Measurements from ENCODE around the gene MRPL49.

Gene MRPL49

GRCh38 chr11:65119670-65119995 is 2.5 kb upstream of the MRPL49 start:
- no peak for DNase-seq
- Histone ChIP-seq H3K36me3 (replicated peaks; ENCODE audit: insufficient read depth, low read length) (peaks cover 8% of the 10 kb centered on the region), H3K27ac (ENCODE audit: low read length) (peak overlapping the region; percentile 18; the same call in 1 of the 2 replicates), H3F3A (ENCODE audit: insufficient read depth, low read length) (peaks cover 46% of the 10 kb centered on the region), H3K79me2 (ENCODE audit: low read length) (peaks cover 71% of the 10 kb centered on the region), H3K4me3 (ENCODE audit: low read length) (no peak overlapping the region), H3K4me1 (ENCODE audit: low read length) (peaks cover 30% of the 10 kb centered on the region), H2AFZ (ENCODE audit: low read length) (no peak overlapping the region), H3K27me3 (replicated peaks; ENCODE audit: insufficient read depth, low read length) (no peaks in the 10 kb centered on the region), H3K9ac (ENCODE audit: low read length) (no peak overlapping the region), H3K9me3 (replicated peaks; ENCODE audit: insufficient read depth, low read length) (no peaks in the 10 kb centered on the region), H3K9me2 (replicated peaks; ENCODE audit: insufficient read depth, low read length) (no peaks in the 10 kb centered on the region), H3K4me2 (ENCODE audit: low read depth, low read length) (no peak overlapping the region), H4K20me1 (ENCODE audit: insufficient read depth, low read length) (no peaks in the 10 kb centered on the region)
- TF ChIP-seq, protein P1, sequence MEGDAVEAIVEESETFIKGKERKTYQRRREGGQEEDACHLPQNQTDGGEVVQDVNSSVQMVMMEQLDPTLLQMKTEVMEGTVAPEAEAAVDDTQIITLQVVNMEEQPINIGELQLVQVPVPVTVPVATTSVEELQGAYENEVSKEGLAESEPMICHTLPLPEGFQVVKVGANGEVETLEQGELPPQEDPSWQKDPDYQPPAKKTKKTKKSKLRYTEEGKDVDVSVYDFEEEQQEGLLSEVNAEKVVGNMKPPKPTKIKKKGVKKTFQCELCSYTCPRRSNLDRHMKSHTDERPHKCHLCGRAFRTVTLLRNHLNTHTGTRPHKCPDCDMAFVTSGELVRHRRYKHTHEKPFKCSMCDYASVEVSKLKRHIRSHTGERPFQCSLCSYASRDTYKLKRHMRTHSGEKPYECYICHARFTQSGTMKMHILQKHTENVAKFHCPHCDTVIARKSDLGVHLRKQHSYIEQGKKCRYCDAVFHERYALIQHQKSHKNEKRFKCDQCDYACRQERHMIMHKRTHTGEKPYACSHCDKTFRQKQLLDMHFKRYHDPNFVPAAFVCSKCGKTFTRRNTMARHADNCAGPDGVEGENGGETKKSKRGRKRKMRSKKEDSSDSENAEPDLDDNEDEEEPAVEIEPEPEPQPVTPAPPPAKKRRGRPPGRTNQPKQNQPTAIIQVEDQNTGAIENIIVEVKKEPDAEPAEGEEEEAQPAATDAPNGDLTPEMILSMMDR (IDR thresholded peaks at IDR 0.05; ENCODE audit: low read length): no peak
- TF ChIP-seq EZH2phosphoT487 (IDR thresholded peaks at IDR 0.05; ENCODE audit: low read length): no peak
- TF ChIP-seq EZH2 (optimal IDR thresholded peaks at IDR 0.05; ENCODE audit: low read depth, low read length): no peak

GRCh38 chr11:65120831-65121230 is 1.3 kb upstream of the MRPL49 start:
- H3K36me3 ChIP-seq (replicated peaks; ENCODE audit: insufficient read depth, low read length): peaks cover 8% of the 10 kb centered on the region

GRCh38 chr11:65121447-65121864 is 665 bp upstream of the MRPL49 start:
- Histone ChIP-seq H3K79me2 (ENCODE audit: low read length) (peaks cover 68% of the 10 kb centered on the region), H4K20me1 (ENCODE audit: insufficient read depth, low read length) (no peaks in the 10 kb centered on the region), H3K27me3 (replicated peaks; ENCODE audit: insufficient read depth, low read length) (no peaks in the 10 kb centered on the region), H3K9ac (ENCODE audit: low read length) (peak overlapping the region; percentile 98), H3K9me2 (replicated peaks; ENCODE audit: insufficient read depth, low read length) (no peaks in the 10 kb centered on the region), H2AFZ (ENCODE audit: low read length) (peak overlapping the region; percentile 3; the same call in 1 of the 2 replicates), H3K36me3 (replicated peaks; ENCODE audit: insufficient read depth, low read length) (peaks cover 8% of the 10 kb centered on the region), H3K9me3 (replicated peaks; ENCODE audit: insufficient read depth, low read length) (no peaks in the 10 kb centered on the region), H3K4me3 (ENCODE audit: low read length) (peak overlapping the region; percentile 100), H3F3A (ENCODE audit: insufficient read depth, low read length) (peaks cover 54% of the 10 kb centered on the region), H3K4me2 (ENCODE audit: low read depth, low read length) (peak overlapping the region; percentile 91), H3K4me1 (ENCODE audit: low read length) (peaks cover 23% of the 10 kb centered on the region), H3K27ac (ENCODE audit: low read length) (peak overlapping the region; percentile 90; the same call in 1 of the 2 replicates)
- peak; percentile 30 for DNase-seq
- no peak for TF ChIP-seq EZH2phosphoT487 (IDR thresholded peaks at IDR 0.05; ENCODE audit: low read length)
- TF ChIP-seq, protein P1 (IDR thresholded peaks at IDR 0.05; ENCODE audit: low read length): no peak
- no peak for TF ChIP-seq EZH2 (optimal IDR thresholded peaks at IDR 0.05; ENCODE audit: low read depth, low read length)

More at GRCh38 chr11:65120831-65121230, 1.3 kb upstream of the MRPL49 start:
- Histone ChIP-seq H3K9me2 (replicated peaks; ENCODE audit: insufficient read depth, low read length) (no peaks in the 10 kb centered on the region), H3K4me1 (ENCODE audit: low read length) (peaks cover 29% of the 10 kb centered on the region), H4K20me1 (ENCODE audit: insufficient read depth, low read length) (no peaks in the 10 kb centered on the region), H2AFZ (ENCODE audit: low read length) (no peak overlapping the region), H3K4me3 (ENCODE audit: low read length) (peak overlapping the region; percentile 100), H3K4me2 (ENCODE audit: low read depth, low read length) (peak overlapping the region; percentile 91), H3K9ac (ENCODE audit: low read length) (peak overlapping the region; percentile 98), H3K79me2 (ENCODE audit: low read length) (peaks cover 72% of the 10 kb centered on the region), H3K27me3 (replicated peaks; ENCODE audit: insufficient read depth, low read length) (no peaks in the 10 kb centered on the region), H3K27ac (ENCODE audit: low read length) (peak overlapping the region; percentile 90; the same call in 1 of the 2 replicates), H3F3A (ENCODE audit: insufficient read depth, low read length) (peaks cover 52% of the 10 kb centered on the region), H3K9me3 (replicated peaks; ENCODE audit: insufficient read depth, low read length) (no peaks in the 10 kb centered on the region)
- TF ChIP-seq EZH2 (optimal IDR thresholded peaks at IDR 0.05; ENCODE audit: low read depth, low read length): no peak
- TF ChIP-seq, protein P1 (IDR thresholded peaks at IDR 0.05; ENCODE audit: low read length): no peak
- no peak for DNase-seq

All from MM.1S (cell line).